HuH-7.5 (cell line): ENCODE data around the gene ZNF785.
"Not testable (repeated sequence)": the region's sequence is repeated elsewhere in the genome, so short reads cannot be mapped to it uniquely, and the experiment has no call there.

Source experiments
- DNase-seq: peaks from one replicate; pipeline ENCODE4 v3.0.0; 2011; ENCODE audit warnings: low spot score

Gene ZNF785

DNA sequence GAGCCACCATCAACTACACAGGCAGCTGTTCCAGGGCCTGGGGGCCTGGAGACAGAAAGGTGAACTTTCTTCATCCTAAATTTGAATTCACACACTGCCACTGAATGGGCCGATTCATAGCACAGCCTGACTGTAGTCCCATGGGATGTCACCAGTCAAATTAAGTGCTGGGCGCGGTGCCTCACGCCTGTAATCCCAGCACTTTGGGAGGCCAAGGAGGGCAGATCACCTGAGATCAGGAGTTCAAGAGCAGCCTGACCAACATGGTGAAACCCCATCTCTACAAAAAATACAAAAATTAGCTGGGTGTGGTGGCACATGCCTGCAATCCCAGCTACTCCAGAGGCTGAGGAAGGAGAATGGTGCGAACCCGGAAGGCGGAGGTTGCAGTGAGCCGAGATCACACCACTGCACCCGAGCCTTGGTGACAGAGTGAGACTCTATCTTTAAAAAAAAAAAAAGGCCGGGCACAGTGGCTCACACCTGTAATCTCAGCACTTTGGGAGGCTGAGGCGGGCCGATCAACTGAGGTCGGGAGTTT, 45.4 kb downstream of the ZNF785 start:
- not testable (repeated sequence) for DNase-seq

DNA sequence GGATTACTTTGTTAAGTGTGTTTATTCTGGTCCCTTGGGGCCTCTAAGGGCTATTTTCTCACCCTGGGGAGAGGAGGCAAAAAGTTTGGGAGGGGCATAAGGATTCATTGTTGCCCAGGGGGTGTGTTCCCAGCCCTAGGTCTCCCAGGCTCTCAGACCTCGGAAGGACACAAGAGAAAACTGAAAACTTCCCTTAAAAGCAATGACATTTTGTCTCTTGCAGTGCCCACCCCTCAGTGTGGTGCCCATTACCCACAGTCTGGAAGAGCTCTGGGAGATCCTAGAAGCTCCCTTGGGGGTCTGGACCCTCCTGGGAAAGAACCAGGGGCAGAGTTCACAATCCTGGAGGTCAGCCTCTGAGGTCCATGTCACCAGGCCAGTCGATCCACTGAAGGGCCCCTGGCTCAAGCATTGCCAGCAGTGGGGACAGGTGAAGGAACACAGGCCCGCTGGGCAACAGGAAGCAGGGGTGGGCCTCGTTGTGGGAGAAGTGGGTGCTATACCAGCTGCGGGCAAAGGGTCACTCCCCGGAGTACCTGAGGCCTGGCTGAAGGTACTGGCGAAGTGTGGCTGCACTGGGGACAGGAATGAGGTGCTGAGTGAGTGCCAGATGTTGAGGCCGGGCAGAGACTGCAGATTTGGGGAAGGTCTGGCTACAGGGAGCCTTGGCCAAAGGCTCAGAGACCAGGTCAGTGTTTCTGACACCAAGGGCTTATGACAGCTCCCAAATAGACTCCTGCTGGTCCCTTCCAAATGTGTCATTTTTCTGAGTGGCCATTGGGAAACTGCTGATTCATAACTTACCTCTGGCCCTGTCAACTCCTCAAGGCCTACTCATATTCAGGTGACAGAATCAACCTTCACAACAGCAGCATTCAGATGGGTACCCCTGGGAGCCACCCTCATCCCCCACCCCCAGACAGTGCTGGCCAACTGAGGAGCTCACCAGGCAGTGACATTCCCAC, 46.2 kb downstream of the ZNF785 start:
- no peak for DNase-seq

DNA sequence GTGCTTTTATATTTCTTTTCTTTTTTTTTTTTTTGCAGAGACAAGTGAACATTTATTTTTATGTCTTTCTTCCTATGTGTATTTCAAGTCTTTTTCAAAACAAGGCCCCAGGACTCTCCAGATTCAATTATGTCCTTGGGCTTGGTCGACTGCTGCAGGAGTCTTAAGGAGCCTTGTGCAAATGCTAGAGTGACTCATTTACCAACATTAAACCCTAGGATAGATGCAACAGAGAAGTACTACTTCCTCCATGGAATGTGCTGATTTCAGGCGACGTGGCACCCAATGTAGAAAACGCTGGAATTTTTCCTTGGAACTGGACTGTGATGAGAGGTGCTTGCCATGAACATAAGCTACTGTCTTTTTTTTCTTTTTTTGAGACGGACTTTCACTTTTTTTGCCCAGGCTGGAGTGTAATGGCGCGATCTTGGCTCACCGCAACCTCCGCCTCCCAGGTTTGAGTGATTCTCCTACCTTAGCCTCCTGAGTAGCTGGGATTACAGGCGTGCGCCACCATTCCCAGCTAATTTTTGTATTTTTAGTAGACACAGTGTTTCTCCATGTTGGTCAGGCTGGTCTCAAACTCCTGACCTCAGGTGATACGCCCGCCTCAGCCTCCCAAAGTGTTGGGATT, 49.0 kb downstream of the ZNF785 start:
- not testable (repeated sequence) for DNase-seq

DNA sequence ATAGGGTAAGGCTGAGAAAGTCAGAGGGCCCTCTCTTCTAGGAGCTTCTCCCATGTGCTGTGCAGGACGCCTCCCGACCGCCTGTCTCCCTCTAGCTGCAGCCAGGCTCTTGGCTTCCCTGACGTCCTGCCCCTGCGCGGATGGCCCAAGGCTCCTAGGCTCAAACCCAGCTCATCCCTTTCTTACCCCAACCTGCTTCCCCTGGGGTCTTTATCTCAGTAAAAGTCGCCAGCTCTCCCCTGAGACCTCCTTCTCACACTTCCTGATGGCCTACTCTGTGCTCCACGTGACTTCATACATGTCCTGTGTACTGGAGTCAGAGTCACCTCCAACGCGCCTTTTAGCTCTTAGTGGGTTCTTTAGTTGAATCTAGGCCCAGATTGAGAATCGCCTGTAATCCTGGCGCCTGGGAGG, 49.7 kb downstream of the ZNF785 start:
- DNase-seq: peak; percentile 75

DNA sequence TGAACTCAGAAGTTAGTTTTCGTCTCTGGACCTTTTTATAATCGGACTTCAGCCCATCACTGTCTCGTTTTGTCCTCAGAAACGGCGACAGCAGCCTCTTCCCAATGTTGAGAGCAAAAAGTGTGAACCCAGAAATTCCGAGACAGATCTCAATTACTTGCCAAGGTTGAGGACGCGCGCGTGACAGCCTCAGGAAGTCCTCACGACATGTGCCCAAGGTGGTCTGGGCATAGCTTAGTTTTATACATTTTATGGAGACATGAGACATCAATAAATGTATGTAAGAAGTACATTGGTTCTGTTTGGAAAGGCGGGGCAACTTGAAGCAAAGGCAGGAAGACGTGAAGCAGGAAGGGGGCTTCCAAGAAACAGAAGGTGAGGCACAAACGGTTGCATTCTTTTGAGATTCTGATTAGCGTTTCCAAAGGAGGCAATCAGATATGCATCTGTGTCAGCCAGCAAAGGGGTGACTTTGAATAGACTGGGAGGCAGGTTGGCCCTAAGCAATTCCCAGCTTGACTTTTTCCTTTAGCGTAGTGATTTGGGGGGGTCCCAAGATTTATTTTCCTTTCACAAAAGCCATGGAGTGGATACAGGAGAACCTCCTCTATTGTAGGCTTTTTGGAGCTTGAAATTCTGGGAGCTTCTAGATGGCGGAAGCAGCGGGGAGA, 50.3 kb downstream of the ZNF785 start:
- DNase-seq: no peak

DNA sequence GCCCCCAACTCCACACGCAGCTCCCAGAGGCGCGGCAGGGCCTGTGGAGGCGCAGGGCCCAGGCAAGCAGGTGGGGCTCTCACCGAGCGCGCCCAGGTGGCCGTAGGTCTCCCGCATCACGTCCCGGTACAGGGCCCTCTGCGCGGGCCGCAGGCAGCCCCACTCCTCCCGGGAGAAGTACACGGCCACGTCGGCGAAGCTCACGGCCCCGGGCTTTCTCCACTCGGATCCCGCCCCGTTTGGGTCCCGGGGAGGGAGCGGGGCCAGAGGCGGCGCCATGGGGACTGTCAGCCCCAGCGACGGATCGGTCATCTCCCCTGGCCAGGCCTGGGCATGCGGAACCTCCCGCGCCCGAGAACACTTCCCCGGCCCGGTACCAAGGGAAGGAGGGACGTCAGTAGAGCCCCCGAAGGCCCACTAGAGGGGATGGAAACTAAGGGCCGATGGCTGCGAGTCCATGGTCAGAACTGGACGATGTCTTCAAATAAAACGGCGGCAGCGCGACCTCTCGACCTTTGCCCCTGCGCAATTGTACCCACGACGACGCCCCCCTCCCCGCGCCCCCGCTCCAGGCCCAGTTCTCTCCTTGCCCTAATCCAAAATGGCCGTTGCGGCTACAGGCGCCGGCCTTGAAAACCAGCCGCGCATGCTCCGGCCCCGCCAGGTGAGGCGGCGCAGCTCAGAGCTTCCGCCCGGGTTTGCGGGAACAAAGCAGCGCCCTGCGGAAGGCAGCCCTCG, 51.0 kb downstream of the ZNF785 start, which contains the start of gene ZNF747:
Gene ZNF747 (minus strand): TSS at position 491 of the 738 bp plus-strand sequence. CDS start 179 bp downstream, at position 312.
- peak; percentile 81 for DNase-seq

DNA sequence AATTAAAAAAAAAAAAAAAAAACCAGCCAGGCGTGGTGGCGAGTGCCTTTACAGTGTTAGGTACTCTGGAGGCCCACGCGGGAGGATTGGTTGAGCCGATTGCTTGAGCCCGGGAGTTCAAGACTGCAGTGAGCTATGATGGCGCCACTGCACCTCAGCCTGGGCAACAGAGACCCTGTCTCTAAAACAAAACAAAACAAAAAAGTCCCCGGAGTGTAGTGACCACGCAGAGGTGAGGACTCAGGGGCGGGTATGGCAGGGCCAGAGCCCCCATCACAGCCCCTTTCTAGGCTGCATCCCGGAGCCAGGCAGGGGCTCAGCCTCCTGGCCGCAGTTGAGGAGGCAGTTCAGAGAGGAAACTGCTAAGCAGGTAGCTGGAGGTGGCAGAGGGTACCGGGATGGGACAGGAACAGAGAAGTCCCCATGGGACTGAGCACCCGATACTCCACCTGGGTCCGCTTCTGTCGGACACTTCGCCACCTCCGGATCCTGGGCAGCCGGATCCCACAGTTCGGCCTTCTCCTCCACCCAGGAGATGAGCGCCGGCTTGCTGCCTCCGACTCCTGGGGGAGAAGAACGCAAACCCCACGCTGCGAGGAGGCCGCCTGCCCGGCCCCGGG, 51.6 kb downstream of the ZNF785 start:
- DNase-seq: no peak

DNA sequence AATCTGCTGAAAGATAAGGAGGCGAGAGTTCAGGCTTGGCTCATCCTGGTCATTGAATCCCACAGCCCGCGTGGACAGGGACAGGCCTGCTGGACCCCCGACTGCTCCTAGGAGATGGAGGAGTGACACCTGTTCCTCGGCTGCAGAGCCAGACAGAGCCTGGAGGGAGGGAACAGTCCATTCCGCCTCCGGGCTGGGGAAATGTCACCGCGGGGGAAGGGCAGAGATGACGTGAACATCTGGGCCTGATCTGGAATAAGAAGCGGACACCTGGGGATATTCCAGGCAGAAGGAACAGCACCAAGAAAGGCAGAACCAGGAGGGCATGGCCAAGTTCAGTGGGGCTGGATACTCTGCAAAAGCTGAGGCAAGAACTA, 52.4 kb downstream of the ZNF785 start:
- no peak for DNase-seq

DNA sequence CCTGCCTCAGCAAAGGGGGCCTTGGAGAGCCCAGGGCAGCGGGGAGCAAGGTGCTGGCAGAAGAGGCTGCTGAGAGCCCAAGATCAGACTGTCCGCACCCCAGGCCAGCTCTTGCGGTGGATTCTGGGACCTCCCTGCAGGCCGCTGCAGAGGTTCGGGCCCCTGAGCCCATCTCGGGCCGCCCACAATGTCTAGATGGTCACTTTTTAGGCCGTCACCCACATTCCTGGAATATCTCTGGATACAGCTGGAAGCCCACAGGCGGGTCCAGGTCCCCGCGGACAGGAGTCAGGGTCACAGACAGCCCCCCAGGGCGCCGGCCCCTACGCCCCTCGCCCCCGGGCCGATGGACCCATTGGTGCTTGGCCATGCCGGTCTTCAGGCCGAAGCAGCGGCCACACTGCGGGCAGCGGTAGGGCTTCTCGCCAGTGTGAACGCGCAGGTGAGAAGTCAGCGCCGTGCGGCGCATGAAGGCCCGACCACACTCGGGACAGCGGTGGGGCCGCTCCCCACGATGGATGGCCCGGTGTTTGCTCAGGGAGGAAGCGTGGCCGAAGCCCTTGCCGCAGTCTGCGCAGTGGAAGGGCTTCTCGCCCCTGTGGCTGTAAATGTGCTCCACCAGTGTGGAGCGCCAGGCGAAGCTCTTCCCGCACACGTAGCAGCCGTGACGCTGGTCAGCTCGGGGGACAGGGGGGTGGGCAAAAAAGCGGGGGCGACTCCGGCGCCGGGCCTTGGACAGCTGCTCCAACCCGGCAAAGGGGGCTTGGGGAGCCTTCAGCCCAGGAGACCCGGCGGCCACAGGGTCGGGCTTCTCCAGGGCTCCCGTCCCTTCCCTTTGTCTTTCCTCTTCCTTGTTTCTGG, 53.0 kb downstream of the ZNF785 start:
- no peak for DNase-seq
